Effector memory CD4-positive, alpha-beta T cell (primary cell): Measurements from ENCODE around the gene CD274.

Experiments
- DNase-seq, 3 donors: peaks; one replicate each; pipeline ENCODE4 v3.0.0-alpha.2; 2020
- H3K27ac ChIP-seq: 2 replicates; pipeline ENCODE4 v1.7.0; 2013; ENCODE audit warnings: mild to moderate bottlenecking, low read length, moderate library complexity; ENCODE audit not compliant: insufficient read depth, poor library complexity, severe bottlenecking
- H3K27me3 ChIP-seq: replicated peaks from 2 replicates; pipeline ENCODE4 v1.7.0; 2013; ENCODE audit warnings: mild to moderate bottlenecking, low read length; ENCODE audit not compliant: insufficient read depth, control insufficient read depth, poor library complexity, severe bottlenecking
- H3K36me3 ChIP-seq: 2 replicates; pipeline ENCODE4 v1.7.0; 2013; ENCODE audit warnings: mild to moderate bottlenecking, low read length, moderate library complexity; ENCODE audit not compliant: control insufficient read depth, insufficient read depth
- H3K4me1 ChIP-seq: 2 replicates; pipeline ENCODE4 v1.7.0; 2013; ENCODE audit warnings: low read length, mild to moderate bottlenecking; ENCODE audit not compliant: control insufficient read depth, insufficient read depth, poor library complexity, severe bottlenecking
- H3K4me3 ChIP-seq: 2 replicates; pipeline ENCODE4 v1.7.0; 2013; ENCODE audit warnings: low read length, low read depth, mild to moderate bottlenecking; ENCODE audit not compliant: insufficient read depth, poor library complexity, severe bottlenecking
- H3K9me3 ChIP-seq: 2 replicates; pipeline ENCODE4 v1.7.0; 2013; ENCODE audit warnings: mild to moderate bottlenecking, low read length, moderate library complexity; ENCODE audit not compliant: control insufficient read depth

CD274 gene

GRCh38 chr9:5481322-5482040 is 31.1 kb downstream of the CD274 start:
- no peak overlapping the region for H3K4me3 ChIP-seq
- H3K27ac ChIP-seq = no peak overlapping the region
- no peaks in the 10 kb centered on the region for H3K36me3 ChIP-seq
- no peak for DNase-seq
- no peaks in the 10 kb centered on the region for H3K9me3 ChIP-seq
- H3K27me3 ChIP-seq = no peaks in the 10 kb centered on the region
- no peaks in the 10 kb centered on the region for H3K4me1 ChIP-seq

DNA sequence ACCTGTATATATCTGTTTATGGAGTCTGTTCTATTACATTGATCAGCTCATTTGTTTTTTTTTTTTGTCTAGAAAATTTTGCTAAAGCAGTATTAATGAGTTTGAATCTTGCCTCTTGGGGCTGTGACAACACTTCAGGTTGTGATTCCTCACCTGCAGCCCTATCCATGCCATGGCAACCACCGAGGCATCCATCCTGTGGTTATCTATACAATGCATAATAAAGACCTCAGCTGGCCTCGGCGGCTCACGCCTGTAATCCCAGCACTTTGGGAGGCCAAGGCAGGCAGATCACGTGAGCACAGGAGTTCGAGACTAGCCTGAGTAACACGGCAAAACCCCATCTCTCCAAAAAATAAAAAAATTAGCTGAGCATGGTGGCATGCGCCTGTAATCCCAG is 31.9 kb downstream of the CD274 start:
- Histone ChIP-seq H3K27me3 (no peaks in the 10 kb centered on the region), H3K9me3 (no peaks in the 10 kb centered on the region), H3K4me1 (no peaks in the 10 kb centered on the region), H3K27ac (no peak overlapping the region), H3K36me3 (no peaks in the 10 kb centered on the region), H3K4me3 (no peak overlapping the region)
- no peak for DNase-seq

- no peak overlapping the region for H3K27ac ChIP-seq
- H3K36me3 ChIP-seq = no peaks in the 10 kb centered on the region
- no peaks in the 10 kb centered on the region for H3K27me3 ChIP-seq
- no peaks in the 10 kb centered on the region for H3K4me1 ChIP-seq
- H3K4me3 ChIP-seq = no peak overlapping the region
- no peak for DNase-seq
- H3K9me3 ChIP-seq = no peaks in the 10 kb centered on the region
Measured at GRCh38 chr9:5483306-5483705, 33.0 kb downstream of the CD274 start.

DNA sequence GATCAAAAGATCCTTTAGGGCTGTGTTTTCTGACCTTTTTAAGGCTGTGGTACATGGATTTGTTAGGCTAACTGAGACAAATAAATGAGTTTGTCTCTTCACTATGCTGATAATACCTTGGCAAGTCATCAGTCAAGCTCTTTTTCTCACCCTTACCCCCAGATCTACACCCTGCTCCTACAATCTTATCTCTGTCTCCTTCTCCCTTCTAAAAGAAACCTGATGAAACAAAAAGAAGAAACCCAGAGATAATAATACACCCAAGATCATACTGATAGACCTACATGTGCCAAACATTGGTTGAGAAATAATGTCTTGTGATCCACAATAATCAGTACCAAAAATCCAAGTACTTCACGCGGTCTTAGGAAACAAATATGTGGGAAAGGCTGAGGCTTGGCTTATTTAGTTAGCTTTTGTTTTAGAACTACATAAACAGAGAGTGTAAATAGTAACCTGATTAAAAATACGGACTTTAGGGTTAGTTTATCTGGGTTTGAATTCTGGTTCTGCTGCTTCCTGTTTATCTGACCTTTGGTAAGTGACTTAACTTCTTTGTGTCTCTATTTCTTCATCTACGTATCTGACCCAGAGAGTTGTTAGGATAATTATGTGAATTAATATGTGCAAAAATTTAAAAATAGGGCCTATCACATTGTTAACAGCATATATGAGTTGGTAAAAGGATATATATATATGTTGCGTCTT is 35.2 kb downstream of the CD274 start:
- no peaks in the 10 kb centered on the region for H3K27me3 ChIP-seq
- H3K36me3 ChIP-seq = no peaks in the 10 kb centered on the region
- H3K4me3 ChIP-seq = no peak overlapping the region
- no peaks in the 10 kb centered on the region for H3K4me1 ChIP-seq
- no peaks in the 10 kb centered on the region for H3K9me3 ChIP-seq
- DNase-seq = no peak
- H3K27ac ChIP-seq = no peak overlapping the region

DNA sequence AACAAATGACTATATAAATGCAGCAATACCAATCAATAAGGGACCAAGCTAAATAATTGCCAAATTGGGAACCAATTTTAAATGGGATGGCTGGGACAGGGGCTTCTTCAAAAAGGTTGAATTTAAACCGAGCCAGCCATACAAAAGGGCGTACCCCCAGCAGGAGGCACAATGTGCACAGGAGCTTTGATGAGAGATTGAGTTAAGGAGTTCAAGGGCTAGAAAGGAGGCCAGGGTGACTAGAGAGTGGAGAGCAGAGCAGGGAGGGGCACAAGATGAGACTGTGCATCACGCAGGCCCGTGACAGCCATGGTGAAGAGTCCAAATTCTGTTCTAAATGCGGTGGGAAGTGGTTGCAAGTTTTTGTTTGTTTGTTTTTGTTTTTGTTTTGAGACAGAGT is 36.6 kb downstream of the CD274 start:
- no peaks in the 10 kb centered on the region for H3K36me3 ChIP-seq
- H3K9me3 ChIP-seq = no peaks in the 10 kb centered on the region
- no peak overlapping the region for H3K27ac ChIP-seq
- no peaks in the 10 kb centered on the region for H3K4me1 ChIP-seq
- DNase-seq = no peak
- H3K4me3 ChIP-seq = no peak overlapping the region
- no peaks in the 10 kb centered on the region for H3K27me3 ChIP-seq

- DNase-seq = no peak
- Histone ChIP-seq H3K9me3 (no peaks in the 10 kb centered on the region), H3K27ac (no peak overlapping the region), H3K4me3 (no peak overlapping the region), H3K27me3 (no peaks in the 10 kb centered on the region), H3K36me3 (no peaks in the 10 kb centered on the region), H3K4me1 (no peaks in the 10 kb centered on the region)
Measured at GRCh38 chr9:5488221-5489008, 38.1 kb downstream of the CD274 start.

- Histone ChIP-seq H3K27me3 (no peaks in the 10 kb centered on the region), H3K4me1 (no peaks in the 10 kb centered on the region), H3K36me3 (no peaks in the 10 kb centered on the region), H3K9me3 (no peaks in the 10 kb centered on the region), H3K4me3 (no peak overlapping the region), H3K27ac (no peak overlapping the region)
- DNase-seq = no peak
Measured at GRCh38 chr9:5489630-5490490, 39.5 kb downstream of the CD274 start.

DNA sequence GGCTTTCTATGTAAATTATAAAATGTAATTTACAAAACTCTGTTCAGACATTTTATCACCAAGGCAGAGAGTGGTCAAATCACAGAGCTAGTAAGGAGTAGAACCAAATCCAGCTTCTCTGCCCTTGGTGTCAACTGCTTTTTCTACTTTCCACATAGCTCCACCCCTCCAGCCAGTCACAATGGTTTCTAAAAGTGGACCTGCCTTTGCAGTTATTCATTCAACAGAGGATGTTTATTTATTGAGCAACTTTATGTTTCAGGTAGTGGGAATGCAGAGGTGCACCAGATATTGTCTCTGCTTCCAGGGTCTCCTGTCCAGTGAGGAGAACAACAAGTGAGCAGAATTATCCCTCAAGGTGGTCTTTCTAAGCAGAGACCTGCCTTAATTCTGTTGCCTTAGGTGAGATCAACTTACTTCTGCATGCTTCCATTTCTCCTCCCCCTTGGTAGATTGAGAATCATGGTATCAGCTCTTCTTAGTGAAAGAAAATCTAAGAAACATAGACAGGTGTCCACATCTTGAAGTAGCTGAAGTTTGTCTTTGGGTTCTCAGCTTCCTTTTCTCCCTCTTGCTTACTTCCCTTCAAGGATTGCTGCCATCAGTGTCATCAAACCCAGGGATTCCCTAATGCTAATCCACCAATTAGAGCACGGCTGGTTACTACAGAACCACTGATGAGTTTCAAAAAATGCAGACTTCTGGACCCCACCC is 42.8 kb downstream of the CD274 start:
- Histone ChIP-seq H3K4me1 (no peaks in the 10 kb centered on the region), H3K4me3 (no peak overlapping the region), H3K36me3 (no peaks in the 10 kb centered on the region), H3K27ac (no peak overlapping the region), H3K9me3 (no peaks in the 10 kb centered on the region), H3K27me3 (no peaks in the 10 kb centered on the region)
- DNase-seq = no peak
